Stimulated activated naive CD8-positive, alpha-beta T cell treated with anti-CD3 and anti-CD28 coated beads, Interleukin-15, amount 100 ng/mL, for 72 hours (primary cell): Measurements from ENCODE around the gene SORT1.
A peak's percentile ranks its signal among the peaks of the same experiment; 100 is the strongest.
"Not testable (repeated sequence)": the region's sequence is repeated elsewhere in the genome, so short reads cannot be mapped to it uniquely, and the experiment has no call there.

Experiments
- ATAC-seq: fragments of 150-1000 bp; cut with Tn5 transposase; 2 replicates; pipeline ENCODE4 v1.10.0; 2021; ENCODE audit warnings: mild to moderate bottlenecking, moderate library complexity
- DNase-seq, 2 donors: peaks; one replicate each; pipeline ENCODE4 v3.0.0; 2021 to 2022
- H3K27ac Mint-ChIP-seq, 2 donors: one replicate each; pipeline ENCODE4 v1.8.0; 2022; ENCODE audit warnings: mild to moderate bottlenecking in 2 of 2, mixed read lengths in 2 of 2, moderate library complexity in 2 of 2
- H3K27me3 Mint-ChIP-seq: one replicate; pipeline ENCODE4 v1.8.0; 2022; ENCODE audit warnings: mixed read lengths
- H3K4me1 Mint-ChIP-seq: one replicate; pipeline ENCODE4 v1.8.0; 2022; ENCODE audit warnings: mild to moderate bottlenecking, mixed read lengths
- H3K4me3 Mint-ChIP-seq, 2 donors: one replicate each; pipeline ENCODE4 v1.8.0; 2022; ENCODE audit warnings: mild to moderate bottlenecking in 2 of 2, mixed read lengths in 2 of 2, moderate library complexity in 1 of 2
- H3K9me3 Mint-ChIP-seq, 2 donors: one replicate each; pipeline ENCODE4 v1.8.0; 2022; ENCODE audit warnings: mixed read lengths in 2 of 2

SORT1 gene

DNA sequence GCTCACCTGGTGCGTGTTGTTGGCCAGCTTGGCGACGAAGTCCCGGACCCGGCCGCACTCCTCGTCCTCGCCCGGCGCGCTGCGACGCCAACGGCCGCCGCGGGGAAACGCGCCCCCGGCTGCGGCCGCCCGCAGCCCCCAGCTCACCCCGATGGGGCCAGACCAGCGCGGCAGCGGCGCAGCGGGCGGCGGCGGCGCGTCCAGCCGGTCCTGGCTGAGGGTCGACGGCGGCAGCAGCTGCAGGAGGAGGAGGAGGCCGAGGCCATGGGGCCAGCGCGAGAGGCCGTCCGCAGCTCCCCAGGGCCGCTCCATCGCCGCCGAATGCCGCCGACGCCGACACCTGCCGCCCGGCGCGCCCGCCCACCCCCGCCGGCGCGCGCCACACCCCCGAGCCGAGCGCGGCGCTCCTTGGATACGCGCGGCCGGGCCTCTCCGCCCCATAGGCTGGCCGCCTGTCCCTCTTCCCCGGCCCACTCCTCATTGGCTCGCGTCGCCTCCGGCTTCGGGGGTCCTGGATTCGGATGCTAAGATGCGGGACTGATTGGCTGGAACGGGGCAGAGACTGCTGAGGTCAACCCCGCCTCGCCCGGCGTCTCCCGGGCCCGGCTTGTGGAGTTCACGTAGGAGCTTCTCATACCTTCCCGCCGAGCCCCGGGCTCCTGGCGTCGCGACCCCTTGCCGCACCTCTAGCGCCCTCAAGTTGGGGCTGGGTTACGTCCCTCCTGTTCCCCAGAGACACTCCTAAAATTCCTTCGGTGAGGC lies at the start of gene SORT1:
TSS of gene SORT1 (minus strand) at position 338 of the 762 bp plus-strand sequence. CDS start at position 312, 26 bp downstream.
- Mint-ChIP-seq H3K27ac (peak within 1 kb of the TSS; percentile 72 to 92), H3K27me3 (peaks cover 36% of the 10 kb centered on the region), H3K4me3 (peak within 1 kb of the TSS; percentile 87 to 88), H3K9me3 (no peaks in the 10 kb centered on the region), H3K4me1 (peaks cover 25% of the 10 kb centered on the region)
- ATAC-seq (peak; percentile 96), DNase-seq (peak; percentile 71 to 76)

GRCh38 chr1:109445949-109446695 lies 48.4 kb upstream of the SORT1 start:
- peaks cover 36% of the 10 kb centered on the region for H3K27me3 Mint-ChIP-seq
- not testable (repeated sequence) for H3K4me1 Mint-ChIP-seq, DNase-seq, H3K4me3 Mint-ChIP-seq, H3K9me3 Mint-ChIP-seq, ATAC-seq, H3K27ac Mint-ChIP-seq

DNA sequence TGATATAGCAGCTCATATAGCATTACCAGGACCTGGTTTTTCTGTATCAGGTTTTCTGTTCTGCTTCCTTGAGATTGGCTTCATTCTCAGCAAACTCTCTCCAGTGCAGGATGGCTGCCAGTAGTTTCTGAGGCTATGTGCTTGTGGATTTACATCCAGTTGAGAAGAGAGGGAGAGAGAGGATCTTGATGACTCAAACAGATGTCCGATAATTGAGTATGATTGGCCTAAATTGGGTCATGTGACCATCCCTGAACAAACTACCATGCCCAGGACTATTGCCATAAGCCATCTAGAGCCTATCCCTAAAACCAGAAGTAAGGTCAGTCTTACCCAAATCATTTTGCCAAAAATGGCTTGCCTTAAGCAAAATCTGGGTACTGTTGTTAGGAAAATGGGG lies 46.6 kb upstream of the SORT1 start:
- no peaks in the 10 kb centered on the region for H3K9me3 Mint-ChIP-seq
- H3K27ac Mint-ChIP-seq: no peak overlapping the region
- H3K4me1 Mint-ChIP-seq: no peaks in the 10 kb centered on the region
- H3K27me3 Mint-ChIP-seq: peaks cover 23% of the 10 kb centered on the region
- DNase-seq (no peak), ATAC-seq (no peak)
- H3K4me3 Mint-ChIP-seq: no peak overlapping the region

DNA sequence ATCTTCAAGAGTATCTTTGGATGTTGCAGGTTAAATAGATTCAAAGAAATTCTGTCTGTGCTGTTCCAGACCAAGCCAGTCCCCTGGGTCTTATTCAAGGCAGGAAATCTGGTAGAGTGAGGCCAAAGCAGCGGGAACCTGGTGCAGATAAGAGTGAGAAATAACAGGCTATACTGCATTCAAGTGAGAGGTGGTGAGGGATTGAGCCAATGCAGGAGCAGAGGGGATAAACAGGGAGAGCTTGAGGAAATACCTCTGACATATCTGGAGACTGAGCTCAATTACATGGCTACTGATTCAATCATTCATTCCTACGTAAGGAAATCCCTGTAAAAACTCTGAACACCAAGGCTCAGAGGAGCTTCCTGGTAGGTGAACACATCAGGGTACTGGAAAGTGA lies 45.8 kb upstream of the SORT1 start:
- H3K4me3 Mint-ChIP-seq: no peak overlapping the region
- H3K27me3 Mint-ChIP-seq: peaks cover 21% of the 10 kb centered on the region
- H3K9me3 Mint-ChIP-seq: no peaks in the 10 kb centered on the region
- H3K27ac Mint-ChIP-seq: no peak overlapping the region
- ATAC-seq (no peak), DNase-seq (no peak)
- H3K4me1 Mint-ChIP-seq: no peaks in the 10 kb centered on the region

DNA sequence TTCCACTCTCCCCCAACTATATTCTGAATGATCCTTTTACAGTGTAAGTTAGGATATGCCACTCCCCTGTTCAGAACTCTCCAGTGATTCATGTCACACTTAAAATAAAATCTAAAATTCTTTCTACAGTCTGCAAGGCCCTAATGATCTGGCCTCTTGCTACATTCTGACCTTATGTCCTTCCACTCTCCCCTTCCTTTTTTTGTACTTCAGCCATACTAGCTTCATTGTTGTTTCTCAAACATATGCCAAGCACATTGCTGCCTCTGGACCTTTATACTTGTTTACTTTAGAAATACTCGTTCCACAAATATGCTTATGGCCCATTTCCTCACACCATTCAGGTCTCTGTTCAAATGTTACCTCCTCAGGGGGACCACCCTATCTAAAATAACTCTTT lies 43.4 kb upstream of the SORT1 start:
- no peak for ATAC-seq
- H3K27me3 Mint-ChIP-seq: peaks cover 11% of the 10 kb centered on the region

GRCh38 chr1:109438798-109439297 lies 41.1 kb upstream of the SORT1 start:
- peak; percentile 53 for ATAC-seq
- H3K27ac Mint-ChIP-seq: no peak overlapping the region
- no peaks in the 10 kb centered on the region for H3K27me3 Mint-ChIP-seq
- DNase-seq: no peak
- H3K4me1 Mint-ChIP-seq: no peaks in the 10 kb centered on the region
- H3K9me3 Mint-ChIP-seq: no peaks in the 10 kb centered on the region
- H3K4me3 Mint-ChIP-seq: no peak overlapping the region

More for the DNA sequence above, 43.4 kb upstream of the SORT1 start:
- Mint-ChIP-seq H3K9me3 (no peaks in the 10 kb centered on the region), H3K27ac (no peak overlapping the region), H3K4me1 (no peaks in the 10 kb centered on the region), H3K4me3 (no peak overlapping the region)
- no peak for DNase-seq

- Mint-ChIP-seq H3K4me3 (no peak overlapping the region), H3K9me3 (peaks cover 5 to 7% of the 10 kb centered on the region in 2 donors), H3K27me3 (no peaks in the 10 kb centered on the region), H3K4me1 (no peaks in the 10 kb centered on the region), H3K27ac (no peak overlapping the region)
- DNase-seq: no peak
- ATAC-seq: no peak
These were observed 36.8 kb upstream of the SORT1 start for GRCh38 chr1:109434484-109434883.

GRCh38 chr1:109433322-109433721 lies 35.6 kb upstream of the SORT1 start:
- no peak for DNase-seq
- H3K9me3 Mint-ChIP-seq: peaks cover 5 to 7% of the 10 kb centered on the region in 2 donors
- H3K27me3 Mint-ChIP-seq: no peaks in the 10 kb centered on the region
- H3K27ac Mint-ChIP-seq: no peak overlapping the region
- H3K4me3 Mint-ChIP-seq: no peak overlapping the region
- peaks cover 5% of the 10 kb centered on the region for H3K4me1 Mint-ChIP-seq
- ATAC-seq: no peak

GRCh38 chr1:109432336-109432735 lies 34.6 kb upstream of the SORT1 start:
- DNase-seq: no peak
- Mint-ChIP-seq H3K4me1 (peaks cover 12% of the 10 kb centered on the region), H3K27me3 (no peaks in the 10 kb centered on the region), H3K4me3 (no peak overlapping the region), H3K9me3 (peaks cover 5 to 7% of the 10 kb centered on the region in 2 donors), H3K27ac (no peak overlapping the region)
- ATAC-seq: no peak

DNA sequence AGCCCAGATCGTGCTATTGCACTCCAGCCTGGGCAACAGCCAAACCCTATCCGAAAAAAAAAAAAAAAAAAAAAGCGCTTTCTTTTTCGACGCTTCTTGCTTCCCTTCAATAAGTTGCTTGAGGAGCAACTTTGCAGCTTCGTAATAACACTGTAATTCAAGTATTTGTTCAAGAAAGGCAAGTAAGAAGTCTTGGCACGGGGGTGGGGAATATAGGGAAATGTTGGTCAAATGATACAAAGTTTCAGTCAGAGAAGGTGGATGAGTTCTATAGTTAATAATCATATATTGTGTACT lies 29.4 kb upstream of the SORT1 start:
- peak overlapping the region in 1 of 2 donors; percentile 98 for H3K27ac Mint-ChIP-seq
- DNase-seq: no peak

GRCh38 chr1:109426281-109427170 lies 28.8 kb upstream of the SORT1 start, which contains the start of gene PSMA5:
PSMA5 (minus strand) TSS chr1:109426448; CDS start chr1:109426330, 118 bp downstream.
- Mint-ChIP-seq H3K27ac (peak within 1 kb of the TSS; percentile 98), H3K4me1 (peaks cover 50% of the 10 kb centered on the region), H3K27me3 (no peaks in the 10 kb centered on the region), H3K4me3 (peak within 1 kb of the TSS; percentile 93 to 95), H3K9me3 (no peaks in the 10 kb centered on the region)
- peak; percentile 94 to 97 for DNase-seq
- ATAC-seq: peak; percentile 97

More for the DNA sequence above, 29.4 kb upstream of the SORT1 start:
- no peak for ATAC-seq
- H3K4me3 Mint-ChIP-seq: peak overlapping the region; percentile 93 to 95
- no peaks in the 10 kb centered on the region for H3K9me3 Mint-ChIP-seq
- H3K27me3 Mint-ChIP-seq: no peaks in the 10 kb centered on the region
- peaks cover 45% of the 10 kb centered on the region for H3K4me1 Mint-ChIP-seq

GRCh38 chr1:109425391-109426280 lies 27.9 kb upstream of the SORT1 start:
- Mint-ChIP-seq H3K27ac (peak overlapping the region; percentile 98), H3K4me1 (peaks cover 54% of the 10 kb centered on the region), H3K9me3 (no peaks in the 10 kb centered on the region), H3K4me3 (peak overlapping the region; percentile 93 to 95), H3K27me3 (no peaks in the 10 kb centered on the region)
- DNase-seq (peak; percentile 69 to 84), ATAC-seq (peak; percentile 79)

DNA sequence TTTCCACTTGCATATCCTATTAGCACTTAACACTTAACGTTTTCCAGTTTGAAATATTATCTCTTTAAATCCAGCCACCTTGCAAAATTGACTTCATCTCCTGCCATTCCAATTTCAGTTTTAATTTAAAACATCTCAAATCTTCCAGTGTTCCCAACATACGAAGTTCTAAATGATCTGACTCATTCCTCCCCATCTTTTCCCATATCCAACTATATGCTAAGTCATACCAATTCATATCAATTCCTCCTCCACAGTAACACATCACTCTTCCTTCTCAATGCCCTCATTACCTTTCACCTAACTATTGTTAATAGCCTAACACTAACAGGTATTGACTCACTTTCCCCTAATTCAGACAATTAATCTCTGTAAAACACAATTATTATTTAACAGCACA lies 25.8 kb upstream of the SORT1 start:
- H3K27ac Mint-ChIP-seq: peak overlapping the region; percentile 1 to 70
- no peak for ATAC-seq
- H3K27me3 Mint-ChIP-seq: no peaks in the 10 kb centered on the region
- no peaks in the 10 kb centered on the region for H3K9me3 Mint-ChIP-seq
- no peak for DNase-seq
- peak overlapping the region; percentile 61 to 93 for H3K4me3 Mint-ChIP-seq
- H3K4me1 Mint-ChIP-seq: peaks cover 50% of the 10 kb centered on the region

GRCh38 chr1:109412551-109412950 lies 14.8 kb upstream of the SORT1 start:
- Mint-ChIP-seq H3K9me3 (no peaks in the 10 kb centered on the region), H3K4me1 (peaks cover 17% of the 10 kb centered on the region), H3K27me3 (no peaks in the 10 kb centered on the region), H3K4me3 (no peak overlapping the region), H3K27ac (no peak overlapping the region)
- no peak for DNase-seq
- no peak for ATAC-seq
